Stimulated activated CD4-positive, alpha-beta T cell treated with anti-CD3 and anti-CD28 coated beads, Interleukin-12 subunit alpha, Interleukin-12 subunit beta, amount 100 ng/mL, for 4 hours (primary cell): ENCODE results near the gene SLC5A6.
"Not testable (repeated sequence)": the region's sequence is repeated elsewhere in the genome, so short reads cannot be mapped to it uniquely, and the experiment has no call there.

Experiments used
- DNase-seq: peaks from one replicate; pipeline ENCODE4 v3.0.0-alpha.2; 2020

Gene SLC5A6

DNA sequence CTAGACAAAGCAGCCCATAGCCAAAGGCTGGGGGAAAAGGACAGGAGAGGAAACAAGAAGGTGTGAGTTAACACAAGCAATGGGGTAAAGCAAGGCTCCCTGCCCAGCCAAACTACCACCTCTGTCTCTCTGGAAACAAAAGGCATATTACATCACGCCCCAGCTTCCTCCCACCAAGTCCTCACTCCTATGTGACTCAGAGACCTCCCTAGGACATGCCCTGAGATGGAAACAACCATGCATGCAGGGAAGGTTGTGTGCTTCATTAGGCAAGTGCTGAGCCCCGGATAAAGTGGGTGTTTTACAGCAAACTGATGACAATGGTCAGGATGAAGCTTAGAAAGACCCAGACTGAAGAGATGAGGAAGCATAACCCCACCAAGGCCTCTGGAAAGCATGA lies 9.2 kb downstream of the SLC5A6 start:
- no peak for DNase-seq

DNA sequence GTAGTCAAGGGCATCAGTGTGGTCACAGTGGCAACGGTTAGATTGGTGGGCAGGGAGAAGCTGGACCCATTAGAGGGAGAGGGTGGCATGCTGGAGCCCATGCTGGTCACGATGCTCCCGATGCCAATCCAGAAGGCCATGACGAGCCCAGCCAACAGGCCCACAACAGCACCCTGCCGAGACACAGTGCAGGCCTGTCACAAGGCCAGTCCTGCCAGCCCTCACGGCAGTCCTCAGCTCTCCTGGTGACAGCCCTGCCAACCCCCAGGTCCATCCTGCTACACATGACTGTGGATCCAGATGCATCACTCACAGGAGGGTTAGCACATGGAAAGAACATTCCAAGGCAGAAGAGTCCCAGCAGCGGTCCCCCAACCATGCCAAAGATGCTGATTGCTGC lies 10.4 kb downstream of the SLC5A6 start:
- no peak for DNase-seq

DNA sequence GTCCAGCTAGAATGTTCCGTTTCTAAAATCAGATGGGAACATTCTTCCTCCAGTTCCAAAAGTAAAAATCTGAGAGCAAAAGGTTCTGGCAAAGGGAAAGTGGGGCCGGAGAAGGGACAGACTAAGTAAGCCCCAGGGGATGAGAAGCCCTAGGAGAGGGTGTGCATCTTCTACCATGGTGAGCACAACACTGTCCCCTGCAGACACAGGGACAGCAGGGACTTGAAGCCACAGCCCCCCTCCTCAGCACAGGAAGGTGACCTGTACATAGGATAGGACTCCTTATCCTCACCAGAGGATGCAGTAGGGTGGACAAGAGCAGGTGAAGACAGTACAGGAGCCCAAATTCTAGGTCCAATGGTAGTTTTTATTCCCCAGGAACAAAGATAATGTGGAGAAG lies 12.8 kb downstream of the SLC5A6 start:
- no peak for DNase-seq

DNA sequence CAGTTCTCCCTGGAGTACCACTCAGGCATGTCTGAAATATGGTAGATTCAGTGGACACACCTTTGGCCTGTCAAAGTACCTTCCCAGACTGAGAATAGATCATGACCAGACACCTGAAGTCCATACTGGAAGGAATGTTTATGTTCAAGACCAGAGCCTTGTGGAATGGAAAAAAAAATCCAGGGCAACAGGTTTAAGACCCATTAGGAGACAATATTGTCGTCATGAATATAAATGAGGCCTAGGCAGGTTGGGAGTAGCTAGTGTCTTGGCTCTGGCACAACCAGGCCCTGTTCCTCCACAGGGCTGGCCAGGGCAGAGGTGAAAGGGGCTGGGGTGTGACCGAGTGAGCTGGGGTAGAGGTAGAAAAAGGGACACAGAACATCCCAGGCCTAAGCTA lies 13.4 kb downstream of the SLC5A6 start:
- no peak for DNase-seq

DNA sequence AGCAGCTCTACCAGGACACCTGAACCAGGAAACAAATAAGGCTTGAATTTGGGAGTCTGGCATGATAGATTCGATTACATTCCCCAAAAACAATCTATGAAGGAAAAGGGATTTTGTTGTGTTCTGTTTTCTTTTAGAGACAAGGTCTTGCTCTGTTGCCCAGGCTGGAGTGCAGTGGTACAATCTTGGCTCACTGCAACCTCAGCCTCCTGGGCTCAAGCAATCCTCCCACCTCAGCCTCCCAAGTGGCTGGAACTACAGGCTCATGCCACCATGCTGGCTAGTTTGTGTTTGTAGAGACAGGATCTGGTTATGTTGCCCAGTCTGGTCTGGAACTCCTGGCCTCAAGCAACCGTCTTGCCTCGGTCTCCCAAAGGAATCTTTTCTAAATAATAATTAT lies 14.0 kb downstream of the SLC5A6 start:
- not testable (repeated sequence) for DNase-seq

DNA sequence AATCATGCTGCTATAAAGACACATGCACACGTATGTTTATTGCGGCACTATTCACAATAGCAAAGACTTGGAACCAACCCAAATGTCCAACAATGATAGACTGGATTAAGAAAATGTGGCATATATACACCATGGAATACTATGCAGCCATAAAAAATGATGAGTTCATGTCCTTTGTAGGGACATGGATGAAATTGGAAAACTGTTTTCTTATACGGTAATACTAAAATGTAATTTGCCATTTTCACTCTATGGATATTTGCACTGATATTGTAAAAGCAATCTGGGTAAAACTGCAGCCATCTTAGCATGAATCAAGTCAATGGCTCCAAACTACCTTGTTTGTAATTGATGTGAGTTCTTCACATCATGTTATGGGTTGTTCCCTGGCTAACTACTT lies 16.3 kb downstream of the SLC5A6 start:
- not testable (repeated sequence) for DNase-seq

DNA sequence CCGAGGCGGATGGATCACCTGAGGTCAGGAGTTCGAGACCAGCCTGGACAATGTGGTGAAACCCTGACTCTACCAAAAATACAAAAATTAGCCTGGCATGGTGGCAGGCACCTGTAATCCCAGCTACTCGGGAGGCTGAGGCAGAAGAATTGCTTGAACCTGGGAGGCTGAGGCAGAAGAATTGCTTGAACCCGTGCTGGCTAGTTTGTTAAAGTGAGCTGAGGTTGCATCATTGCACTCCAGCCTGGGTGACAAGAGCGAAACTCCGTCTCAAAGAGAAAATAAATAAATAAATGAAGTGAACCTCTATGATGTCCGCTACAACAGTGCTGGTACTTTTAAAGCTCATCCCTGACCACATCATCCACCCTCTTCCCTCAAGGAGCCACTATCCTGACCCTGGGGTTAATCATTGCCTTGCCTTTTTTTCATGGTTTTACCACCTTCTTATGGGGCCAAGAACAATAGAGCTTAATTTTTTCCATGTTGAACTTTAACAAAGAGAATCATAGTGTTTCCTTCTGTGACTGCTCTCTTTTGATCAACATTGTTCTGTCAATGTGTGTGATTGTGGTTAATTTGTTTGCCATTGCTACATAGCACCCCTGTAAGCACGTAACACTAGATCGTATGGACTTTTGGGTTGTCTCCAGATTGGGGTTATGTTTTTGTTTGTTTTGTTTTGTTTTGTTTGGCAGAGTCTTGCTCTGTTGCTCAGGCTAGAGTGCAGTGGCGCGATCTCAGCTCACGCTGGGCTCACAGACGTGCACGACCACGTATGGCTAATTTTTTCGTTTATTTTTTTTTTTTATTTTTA lies 17.3 kb downstream of the SLC5A6 start:
- no peak for DNase-seq

DNA sequence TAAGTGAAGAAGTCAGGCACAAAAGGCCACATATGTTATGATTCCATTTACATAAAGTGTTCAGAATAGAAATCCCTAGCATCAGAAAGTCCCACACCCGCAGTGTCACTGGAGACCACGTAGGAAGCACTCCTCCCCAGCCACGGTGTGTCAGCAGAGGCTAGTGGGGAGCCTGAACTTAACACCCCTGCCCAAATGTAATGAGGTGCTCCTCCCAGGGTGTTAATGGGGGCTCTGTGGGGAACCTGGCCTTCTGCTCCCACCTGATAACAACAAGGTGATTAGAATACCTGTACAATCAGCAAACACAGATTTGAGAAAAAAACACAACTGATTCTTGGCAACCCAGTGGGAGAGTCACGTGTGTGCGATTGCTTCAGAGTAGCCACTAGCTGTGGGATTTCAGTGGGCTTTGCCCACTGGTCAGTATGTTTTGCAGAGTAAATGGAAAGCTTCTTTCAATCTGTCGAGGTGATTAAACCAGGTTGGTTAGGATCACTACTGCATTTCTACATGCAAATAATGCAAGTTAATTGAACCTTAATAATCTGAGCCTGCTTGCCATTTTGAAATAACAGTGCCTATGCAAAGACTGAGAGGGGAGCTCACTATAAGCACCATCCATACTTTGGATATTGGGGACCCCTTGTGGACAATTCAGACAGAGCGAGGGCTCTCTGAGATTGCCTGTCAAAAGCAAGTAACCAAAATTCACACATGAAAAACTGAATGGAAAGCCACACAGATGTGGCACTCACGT lies 20.8 kb downstream of the SLC5A6 start:
- no peak for DNase-seq

DNA sequence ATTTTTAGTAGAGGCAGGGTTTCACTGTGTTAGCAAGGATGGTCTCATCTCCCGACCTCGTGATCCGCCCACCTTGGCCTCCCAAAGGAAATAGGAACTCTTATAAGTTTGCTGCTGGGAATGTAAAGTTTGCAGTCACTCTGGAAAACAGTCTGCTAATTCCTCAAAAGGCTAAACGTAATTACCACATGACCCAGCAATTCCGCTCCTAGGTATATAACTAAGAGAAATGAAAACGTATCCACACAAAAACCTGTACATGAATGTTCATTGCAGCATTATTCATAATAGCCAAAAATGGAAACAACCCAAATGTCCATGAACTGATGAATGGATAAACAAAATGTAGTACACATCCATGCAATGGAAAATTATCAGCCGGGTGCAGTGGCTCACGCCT lies 22.1 kb downstream of the SLC5A6 start:
- DNase-seq: no peak

DNA sequence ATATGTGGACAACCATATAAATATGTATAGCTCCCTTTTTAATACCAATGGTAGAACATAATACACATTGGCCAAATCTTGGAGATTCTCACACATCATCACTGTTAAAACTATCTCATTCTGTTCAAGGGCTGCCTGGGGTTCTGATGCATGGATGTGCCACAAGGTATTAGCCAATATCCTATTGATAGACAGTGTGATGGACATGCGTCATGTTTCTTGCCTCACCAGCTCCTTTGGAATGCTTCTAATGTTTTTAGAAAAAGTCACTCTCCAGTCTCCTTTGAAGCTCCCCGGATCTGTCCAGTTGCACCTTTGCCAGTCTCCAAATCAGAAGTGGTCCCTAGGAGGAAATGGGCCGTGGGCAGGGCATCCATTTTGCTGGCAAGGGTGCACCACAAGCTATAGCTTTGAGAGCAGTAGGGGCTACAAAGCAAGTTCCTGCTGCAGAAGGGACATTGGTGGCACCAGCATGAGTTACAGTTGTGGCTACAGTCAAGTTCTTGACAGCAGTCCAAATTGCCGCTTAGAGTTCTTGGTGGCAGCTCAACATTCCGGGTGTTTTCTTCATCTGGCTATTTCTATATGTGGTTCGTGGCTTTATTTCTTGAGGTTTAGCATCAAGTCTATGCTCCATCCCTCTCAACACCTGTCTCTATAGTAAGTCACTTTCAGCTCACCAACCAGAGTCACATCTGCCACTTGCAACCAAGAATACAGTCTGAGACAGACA lies 25.3 kb downstream of the SLC5A6 start:
- DNase-seq: no peak

DNA sequence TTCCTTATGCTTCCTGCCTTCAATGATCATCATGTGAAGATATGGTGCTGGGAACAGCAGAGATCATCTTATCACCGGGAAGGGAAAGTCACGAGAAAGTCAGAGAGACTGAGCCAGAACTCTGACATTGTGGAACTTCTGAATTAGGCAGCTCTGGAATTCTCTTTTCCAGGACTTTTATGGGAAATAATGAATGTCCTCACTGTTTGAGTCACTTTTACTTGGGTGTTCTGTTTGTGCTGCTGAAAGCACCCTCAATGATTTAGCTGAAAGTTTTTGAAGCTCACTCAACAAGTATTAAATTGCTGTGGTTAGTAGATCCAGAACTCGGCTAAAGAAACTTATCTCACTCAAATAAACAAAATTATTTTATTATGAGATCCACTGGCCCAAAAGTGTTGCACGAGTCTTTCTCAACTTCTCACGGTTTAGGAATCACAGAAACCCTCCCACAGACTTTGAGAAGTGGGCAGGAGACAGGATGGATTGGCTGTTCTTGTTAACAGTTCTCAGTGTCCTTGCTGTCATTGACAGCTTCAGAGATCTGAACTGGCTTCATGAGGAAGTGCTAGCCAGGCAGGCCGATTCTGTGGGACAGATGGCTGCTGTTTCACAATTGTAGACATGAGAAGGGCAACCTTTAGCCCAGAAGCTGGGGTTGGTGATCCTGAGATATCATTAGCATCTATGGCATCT lies 26.6 kb downstream of the SLC5A6 start:
- no peak for DNase-seq

DNA sequence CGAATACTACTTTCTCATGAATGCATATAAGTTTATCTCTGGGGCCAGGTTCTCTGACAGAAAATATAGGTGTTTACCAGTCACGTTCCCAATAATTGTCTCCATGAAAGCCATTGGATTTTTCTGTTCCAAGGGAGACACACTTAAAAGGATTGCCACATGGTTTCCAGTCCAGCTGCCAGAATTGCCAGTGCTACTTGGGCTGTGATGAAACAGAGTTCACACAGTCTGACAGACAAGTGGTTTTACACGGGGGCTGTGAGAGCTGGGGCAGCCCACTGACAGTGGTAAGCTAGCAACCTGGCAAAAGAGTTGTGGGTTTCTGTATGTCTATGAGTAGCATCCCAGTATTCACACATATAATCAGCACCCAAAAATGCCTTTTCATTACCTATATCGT lies 28.0 kb downstream of the SLC5A6 start:
- DNase-seq: no peak

DNA sequence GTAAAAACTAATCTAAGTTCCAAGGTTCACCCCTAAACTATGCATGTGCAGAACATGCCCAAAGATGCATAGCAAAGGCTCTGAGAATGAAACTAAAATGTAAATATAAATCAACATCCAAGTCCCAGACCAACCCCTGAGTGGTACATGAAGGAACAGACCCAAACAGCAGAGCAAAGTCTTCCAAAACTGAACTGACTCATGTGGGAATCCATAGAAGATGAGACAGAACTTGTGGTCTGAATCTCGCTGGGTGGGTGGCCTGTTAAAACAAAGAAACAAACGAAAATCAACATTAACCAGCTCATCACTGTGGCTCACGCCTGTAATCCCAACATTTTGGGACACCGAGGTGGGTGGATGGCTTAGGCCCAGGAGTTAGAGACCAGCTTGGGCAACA lies 29.7 kb downstream of the SLC5A6 start:
- no peak for DNase-seq

DNA sequence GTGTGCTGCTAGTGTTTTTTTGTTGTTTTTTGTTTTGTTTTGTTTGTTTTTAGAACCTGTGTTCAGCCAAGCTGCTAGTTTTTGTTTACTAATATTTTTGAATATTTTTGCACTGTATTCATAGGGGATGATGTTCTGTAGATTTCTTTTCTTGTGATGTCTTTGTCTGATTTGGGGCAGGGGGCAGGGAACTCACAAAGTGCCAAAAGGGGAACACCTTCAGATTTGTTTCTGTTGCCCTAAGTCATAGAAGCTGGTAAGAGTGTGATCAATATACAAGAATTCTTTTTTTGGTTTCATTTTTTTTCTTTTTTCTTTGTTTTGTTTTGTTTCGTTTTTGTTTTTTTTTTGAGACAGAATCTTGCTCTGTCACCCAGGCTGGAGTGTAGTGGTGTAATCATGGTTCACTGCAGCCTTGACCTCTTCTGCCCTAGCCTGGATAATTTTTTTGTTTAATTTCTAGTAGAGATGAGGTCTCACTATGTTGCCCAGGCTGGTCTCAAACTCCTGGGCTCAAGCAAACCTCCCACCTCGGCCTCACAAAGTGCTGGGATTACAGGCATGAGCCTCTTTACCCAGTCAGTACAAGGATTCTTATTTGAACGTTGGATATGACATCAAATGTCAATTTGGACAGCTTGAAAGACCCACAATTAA lies 32.6 kb downstream of the SLC5A6 start:
- no peak for DNase-seq

DNA sequence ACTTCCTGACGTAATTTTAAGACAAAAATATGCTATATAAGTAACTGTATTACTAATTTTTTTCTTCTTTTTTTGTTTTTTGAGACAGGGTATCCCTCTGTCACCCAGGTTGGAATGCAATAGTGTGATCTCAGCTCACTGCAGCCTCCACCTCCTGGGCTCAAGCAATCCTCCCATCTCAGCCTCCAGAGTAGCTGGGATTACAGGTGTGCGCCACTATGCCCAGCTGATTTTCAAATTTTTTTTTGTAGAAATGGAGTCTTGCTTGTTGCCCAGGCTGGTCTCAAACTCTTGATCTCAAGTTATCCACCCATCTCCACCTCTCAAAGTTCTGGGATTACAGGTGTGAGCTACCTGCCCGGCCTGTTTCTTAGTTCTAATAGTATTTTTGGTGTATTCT lies 33.6 kb downstream of the SLC5A6 start:
- DNase-seq: no peak

DNA sequence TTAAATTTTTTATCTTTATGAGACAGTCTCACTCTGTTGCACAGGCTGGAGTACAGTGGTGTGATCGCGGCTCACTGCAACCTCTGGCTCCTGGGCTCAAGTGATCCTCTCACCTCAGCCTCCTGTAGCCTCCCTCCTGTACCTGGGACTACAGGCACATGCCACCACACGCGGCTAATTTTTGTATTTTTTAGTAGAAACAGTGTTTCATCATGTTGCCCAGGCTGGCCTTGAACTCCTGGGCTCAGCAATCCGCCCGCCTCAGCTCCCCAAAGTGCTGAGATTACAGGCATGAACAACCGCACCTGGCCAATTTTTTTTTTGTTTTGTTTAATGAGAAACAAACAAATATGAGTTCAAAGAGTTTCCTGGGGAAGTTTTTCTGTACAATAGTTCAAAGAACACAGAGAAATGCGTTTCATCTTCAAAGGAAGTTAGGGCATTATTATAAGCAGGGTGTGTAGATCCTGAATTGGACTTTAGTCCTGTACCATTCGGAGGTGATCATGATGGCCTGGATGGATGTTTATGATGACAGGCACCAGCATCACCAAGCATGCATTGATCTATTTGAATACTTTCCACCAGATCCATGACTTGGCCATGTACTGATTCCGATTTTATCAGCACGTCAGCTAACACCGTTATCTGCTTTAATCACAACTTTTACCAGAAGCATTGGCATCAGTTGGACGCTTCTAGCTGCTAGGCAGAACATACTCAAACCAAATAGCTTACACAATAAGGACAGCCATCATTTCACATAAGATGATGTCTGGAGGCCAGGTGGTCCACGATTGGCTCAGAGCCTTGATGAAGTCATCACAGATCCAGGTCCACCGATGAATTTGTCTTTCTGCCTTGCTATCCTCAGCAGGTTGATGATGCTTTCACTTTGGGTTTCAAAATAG lies 34.4 kb downstream of the SLC5A6 start:
- no peak for DNase-seq

DNA sequence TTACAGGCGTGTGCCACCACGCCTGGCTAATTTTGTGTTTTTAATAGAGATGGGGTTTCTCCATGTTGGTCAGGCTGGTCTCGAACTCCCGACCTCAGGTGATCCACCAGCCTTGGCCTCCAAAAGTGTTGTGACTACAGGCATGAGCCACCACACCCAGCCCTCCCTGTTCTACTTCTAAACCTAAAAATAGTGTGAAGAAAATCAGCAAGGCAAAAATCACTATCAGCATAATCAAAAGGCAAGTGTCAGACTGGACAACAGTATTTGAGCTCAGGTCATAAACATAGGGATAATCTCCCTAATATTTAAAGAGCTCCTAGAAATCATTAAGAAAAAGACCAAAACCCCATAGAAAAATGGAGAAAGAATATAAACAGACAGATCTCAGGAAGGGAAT lies 36.3 kb downstream of the SLC5A6 start:
- DNase-seq: not testable (repeated sequence)

DNA sequence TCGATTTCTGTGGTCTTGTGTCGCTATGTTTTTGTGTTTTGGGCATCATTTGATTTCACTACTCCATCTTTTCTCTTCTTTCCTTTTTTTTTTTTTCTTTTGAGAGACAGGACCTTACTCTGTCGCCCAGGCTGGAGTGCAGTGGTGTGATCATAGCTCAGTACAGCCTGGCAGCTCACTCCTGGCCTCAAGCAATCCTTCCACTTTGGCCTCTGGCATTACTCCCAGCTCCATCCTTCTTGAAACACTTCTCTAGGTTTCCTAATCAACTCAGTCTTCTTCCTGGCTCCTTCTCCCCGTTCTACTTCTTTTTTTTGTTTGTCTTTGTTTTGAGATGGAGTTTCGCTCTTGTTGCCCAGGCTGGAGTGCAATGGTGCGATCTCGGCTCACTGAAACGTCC lies 36.7 kb downstream of the SLC5A6 start:
- DNase-seq: no peak

DNA sequence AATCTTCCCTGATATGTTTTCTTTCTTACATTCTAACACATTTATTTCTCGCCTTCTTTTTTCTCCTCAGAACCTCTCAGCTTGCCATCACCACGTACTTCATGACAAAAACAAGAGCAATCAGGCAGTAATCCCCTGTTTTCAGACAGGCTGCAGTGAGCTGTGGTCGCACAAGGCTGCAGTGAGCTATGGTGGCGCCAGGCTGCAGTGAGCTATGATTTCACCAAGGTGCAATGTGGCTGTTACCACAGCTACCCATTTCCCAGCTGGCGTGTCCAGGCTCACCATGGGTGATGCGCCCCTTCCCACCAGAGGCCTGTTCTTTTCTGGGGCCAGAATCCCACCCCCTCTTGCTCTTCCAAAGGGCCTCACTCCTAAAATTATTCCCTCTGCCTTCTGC lies 37.4 kb downstream of the SLC5A6 start:
- DNase-seq: no peak

DNA sequence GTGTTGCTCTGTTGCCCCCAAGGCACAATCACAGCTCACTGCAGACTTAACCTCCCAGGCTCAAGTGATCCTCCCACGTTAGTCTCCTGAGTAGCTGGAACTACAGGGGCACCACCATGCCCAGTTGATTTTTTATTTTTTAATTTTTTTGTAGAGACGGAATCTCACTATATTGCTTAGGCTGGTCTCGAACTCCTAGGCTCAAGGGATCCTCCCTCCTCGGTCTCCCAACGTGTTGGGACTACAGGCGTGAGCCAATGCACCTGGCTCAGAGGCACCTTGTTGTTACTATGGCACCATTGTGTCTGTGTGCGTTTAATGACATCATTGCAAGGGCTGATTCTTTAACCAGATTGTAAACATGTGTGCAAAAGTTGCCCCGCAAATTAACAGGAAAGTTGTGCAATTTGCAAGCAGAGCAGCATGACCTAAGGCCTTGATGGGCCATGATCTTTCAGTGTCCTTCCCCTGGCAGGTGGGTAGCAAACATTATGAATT lies 40.7 kb downstream of the SLC5A6 start:
- no peak for DNase-seq
